HG03066 (cell line): ENCODE data around the gene ZMPSTE24.
"Not testable (repeated sequence)": the region's sequence is repeated elsewhere in the genome, so short reads cannot be mapped to it uniquely, and the experiment has no call there.

Source experiments
- ATAC-seq: cut with Tn5 transposase; IDR thresholded peaks from one replicate; pipeline ENCODE4 v1.9.1; 2021; ENCODE audit warnings: low read depth; ENCODE audit not compliant: unreplicated experiment

The ZMPSTE24 gene

DNA sequence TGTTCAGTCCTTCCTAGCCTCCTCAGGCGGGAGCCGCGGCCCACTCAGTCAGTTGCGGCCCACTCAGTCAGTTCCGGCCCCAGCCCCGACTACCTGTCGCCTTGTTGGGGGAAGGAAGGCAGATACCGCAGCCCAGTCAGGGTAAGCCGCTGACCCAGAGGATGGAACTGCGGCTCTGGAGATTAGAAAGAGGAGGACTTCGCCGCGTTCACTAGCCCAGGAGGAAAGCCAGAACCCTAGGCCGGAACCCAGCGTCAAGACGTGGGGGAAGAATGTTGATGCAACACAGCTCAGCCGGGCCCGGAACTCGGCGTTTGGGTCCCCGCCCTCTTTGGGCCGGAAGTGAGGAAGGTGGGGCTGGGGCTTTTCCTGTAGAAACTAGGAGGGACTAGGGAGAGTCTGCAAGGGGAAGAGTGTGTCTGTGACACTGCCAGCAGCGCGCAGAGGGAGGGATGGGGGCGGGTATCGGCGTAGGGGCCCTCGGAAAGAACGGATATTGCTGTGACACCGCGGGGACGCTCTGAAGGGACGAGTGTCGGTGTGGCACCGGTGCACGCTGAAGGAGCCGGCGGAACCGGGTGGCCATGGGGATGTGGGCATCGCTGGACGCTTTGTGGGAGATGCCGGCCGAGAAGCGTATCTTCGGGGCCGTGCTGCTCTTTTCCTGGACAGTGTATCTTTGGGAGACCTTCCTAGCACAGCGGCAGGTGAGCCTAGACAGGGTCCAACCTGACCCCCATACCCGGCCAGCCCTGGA, at the start of gene ZMPSTE24:
ZMPSTE24 (plus strand) TSS at position 549 of the 757 bp plus-strand sequence; CDS start at position 585, 36 bp downstream.
- peak; percentile 93 for ATAC-seq

DNA sequence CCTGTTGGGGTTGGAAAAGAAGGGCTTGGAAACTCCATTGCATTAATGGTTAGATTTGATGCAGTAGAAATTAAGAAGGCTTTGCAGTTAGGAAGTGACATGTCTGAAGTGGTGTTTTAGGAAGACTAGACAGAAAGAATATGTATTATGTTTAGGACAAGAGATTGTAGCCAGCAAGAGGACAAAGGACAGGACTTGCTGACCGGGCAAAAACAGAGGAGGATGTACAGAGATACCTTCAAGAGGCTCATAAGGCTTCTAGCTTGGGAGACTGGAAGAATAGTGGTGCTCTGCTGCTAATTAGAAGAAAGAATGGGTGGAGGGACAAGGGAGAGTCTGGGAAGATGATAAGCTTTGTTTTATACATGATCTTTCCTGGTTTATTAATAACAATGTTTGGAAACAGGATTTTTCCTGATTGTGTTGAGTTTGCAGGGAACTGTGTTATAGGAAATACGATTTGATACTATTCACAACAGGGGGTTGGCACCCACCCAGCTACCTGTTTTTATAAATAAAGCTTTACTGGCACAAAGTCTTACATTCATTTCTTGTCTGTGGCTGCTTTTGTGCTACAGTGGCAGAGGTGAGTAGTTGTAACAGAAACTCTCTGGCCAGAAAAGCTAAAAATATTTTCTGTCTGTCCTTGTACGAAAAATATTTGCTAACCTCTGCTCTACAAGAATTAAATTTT, 47.4 kb upstream of the ZMPSTE24 start:
- ATAC-seq, result no peak

GRCh38 chr1:40218333-40218732, 39.7 kb upstream of the ZMPSTE24 start:
- ATAC-seq, result no peak

- not testable (repeated sequence) for ATAC-seq
These were observed 36.5 kb upstream of the ZMPSTE24 start for GRCh38 chr1:40221471-40221905.

GRCh38 chr1:40221977-40222772, 35.9 kb upstream of the ZMPSTE24 start:
- no peak for ATAC-seq

GRCh38 chr1:40224040-40224439, 34.0 kb upstream of the ZMPSTE24 start:
- ATAC-seq, result no peak

DNA sequence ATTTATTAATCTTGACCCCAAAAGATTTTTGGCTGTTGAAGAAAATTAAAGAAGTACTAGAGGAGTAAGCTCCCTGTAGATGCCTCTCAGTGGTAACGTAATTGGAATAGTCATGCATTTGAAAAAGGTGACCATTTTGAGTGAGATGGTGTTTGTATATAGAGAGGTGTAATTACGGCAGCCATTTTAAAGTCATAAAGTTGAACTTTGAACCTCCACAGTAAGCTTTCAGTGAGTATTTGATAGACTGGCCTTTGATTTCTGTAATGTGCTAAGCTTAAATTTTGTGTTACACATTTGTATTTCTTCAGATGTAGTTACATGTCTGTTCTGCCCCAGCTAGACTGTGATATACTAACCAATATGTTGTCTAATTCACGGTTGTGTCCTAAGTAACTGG, 31.8 kb upstream of the ZMPSTE24 start:
- ATAC-seq, result no peak

- peak; percentile 86 for ATAC-seq
These were observed 25.6 kb upstream of the ZMPSTE24 start for GRCh38 chr1:40232444-40232843.

- ATAC-seq, result no peak
These were observed 18.4 kb upstream of the ZMPSTE24 start for GRCh38 chr1:40239626-40240025.

GRCh38 chr1:40240390-40240789, 17.6 kb upstream of the ZMPSTE24 start:
- no peak for ATAC-seq

GRCh38 chr1:40241362-40241761, 16.7 kb upstream of the ZMPSTE24 start:
- peak; percentile 21 for ATAC-seq

DNA sequence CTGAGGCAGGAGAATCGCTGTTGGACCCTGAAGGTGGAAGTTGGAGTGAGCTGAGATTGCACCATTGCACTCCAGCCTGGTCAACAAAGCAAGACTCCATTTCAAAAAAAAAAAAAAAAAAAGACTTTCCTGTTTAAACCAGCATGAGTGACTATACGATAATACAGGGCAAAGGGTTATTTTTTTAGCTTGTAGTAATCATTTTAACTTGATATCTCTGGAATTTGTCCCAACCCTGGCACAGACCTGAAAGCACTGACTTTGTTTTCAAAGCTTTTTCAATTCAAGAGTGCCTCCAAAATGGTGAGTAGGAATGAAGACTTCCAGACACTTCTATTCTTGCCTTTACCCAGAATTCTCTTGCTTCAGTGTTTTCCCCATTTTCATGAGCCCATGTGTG, 14.7 kb upstream of the ZMPSTE24 start:
- ATAC-seq, result no peak

DNA sequence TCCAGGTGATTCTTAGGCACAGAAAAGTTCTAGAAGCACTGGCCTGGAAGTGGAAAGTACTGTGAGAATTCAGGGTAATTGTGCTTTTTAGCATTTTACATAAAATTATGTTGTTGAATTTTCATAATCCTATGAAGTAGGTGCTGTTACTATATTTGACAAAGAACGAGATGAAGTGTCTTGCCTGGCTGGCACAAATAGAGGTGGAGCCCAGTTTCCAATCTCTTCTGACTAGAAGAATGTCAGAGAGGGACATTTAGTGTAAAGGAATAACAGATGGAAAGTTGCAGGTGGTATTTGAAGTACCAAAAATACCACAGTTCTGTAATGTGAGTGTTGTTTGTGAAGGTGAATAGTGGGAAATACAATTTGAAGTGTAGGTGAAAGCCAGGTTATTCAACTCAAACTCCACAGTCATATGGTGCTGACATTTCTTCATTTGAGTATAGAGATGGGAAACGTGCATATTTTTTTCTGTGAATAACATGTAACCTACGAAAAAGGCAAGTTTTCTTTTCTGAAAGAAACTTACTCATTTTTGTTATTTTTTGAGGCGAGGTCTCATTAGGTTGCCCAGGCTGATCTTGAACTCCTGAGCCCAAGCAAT, 13.8 kb upstream of the ZMPSTE24 start:
- ATAC-seq, result no peak

- ATAC-seq, result no peak
These were observed 12.3 kb upstream of the ZMPSTE24 start for GRCh38 chr1:40245686-40246085.

GRCh38 chr1:40247655-40248054, 10.4 kb upstream of the ZMPSTE24 start, which contains the start of gene TMCO2:
Gene TMCO2 (plus strand): TSS chr1:40247937. CDS start chr1:40247994, 57 bp downstream.
- no peak for ATAC-seq

GRCh38 chr1:40248412-40248811, 9.6 kb upstream of the ZMPSTE24 start:
- ATAC-seq, result no peak

- ATAC-seq, result no peak
These were observed 6.6 kb upstream of the ZMPSTE24 start for GRCh38 chr1:40251456-40251855.

DNA sequence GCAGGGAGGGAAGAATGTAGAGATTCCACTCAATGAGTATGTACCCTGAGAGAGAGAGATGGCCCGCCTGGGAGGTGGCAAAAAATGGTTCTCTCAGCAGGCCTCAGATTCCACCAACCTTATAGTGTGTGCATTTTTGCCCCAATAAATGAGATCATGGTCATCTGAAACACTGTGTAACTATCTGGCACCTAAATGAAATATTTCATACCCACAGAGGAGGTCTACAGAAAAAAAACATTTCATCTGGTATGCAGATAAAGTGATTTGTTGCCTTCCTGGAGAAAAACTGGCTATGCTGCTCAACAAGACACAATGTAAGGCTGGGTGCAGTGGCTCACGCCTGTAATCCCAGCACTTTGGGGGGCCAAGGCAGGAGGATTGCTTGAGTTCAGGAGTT, 5.4 kb upstream of the ZMPSTE24 start:
- no peak for ATAC-seq

GRCh38 chr1:40255231-40255630, 2.8 kb upstream of the ZMPSTE24 start:
- ATAC-seq, result no peak

DNA sequence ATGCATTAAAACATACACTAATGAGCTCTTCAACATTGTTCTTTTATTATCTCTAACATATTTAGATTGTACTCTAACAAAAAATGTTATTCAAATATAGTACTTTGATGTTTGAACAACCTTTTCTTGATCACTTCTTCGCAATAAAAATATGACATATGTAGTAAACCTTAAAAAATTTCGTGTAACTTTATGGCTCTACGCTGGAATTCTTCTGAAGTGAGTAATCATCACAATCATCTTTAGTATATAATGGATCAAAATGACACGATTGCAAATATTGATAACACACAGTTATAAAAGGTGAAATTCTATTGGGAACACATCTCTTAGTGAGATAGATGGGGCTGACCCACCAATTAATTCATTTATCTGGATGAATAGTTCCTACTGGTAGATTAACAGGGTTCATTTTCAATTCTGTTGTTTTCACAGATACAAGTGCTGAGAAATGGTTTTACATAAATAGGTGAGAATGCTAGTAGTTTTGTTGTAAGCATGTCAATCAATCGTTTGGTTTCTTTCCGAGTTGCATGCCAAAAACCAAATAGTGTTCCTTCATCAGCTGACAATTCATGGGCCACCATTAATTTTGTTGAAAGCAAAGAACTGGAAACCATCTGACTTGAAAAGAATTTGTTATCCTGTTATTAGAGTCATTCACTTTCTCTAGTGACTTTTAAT, 1.5 kb upstream of the ZMPSTE24 start:
- no peak for ATAC-seq
